ENCODE data around the gene OSBPL2.

The OSBPL2 gene

DNA sequence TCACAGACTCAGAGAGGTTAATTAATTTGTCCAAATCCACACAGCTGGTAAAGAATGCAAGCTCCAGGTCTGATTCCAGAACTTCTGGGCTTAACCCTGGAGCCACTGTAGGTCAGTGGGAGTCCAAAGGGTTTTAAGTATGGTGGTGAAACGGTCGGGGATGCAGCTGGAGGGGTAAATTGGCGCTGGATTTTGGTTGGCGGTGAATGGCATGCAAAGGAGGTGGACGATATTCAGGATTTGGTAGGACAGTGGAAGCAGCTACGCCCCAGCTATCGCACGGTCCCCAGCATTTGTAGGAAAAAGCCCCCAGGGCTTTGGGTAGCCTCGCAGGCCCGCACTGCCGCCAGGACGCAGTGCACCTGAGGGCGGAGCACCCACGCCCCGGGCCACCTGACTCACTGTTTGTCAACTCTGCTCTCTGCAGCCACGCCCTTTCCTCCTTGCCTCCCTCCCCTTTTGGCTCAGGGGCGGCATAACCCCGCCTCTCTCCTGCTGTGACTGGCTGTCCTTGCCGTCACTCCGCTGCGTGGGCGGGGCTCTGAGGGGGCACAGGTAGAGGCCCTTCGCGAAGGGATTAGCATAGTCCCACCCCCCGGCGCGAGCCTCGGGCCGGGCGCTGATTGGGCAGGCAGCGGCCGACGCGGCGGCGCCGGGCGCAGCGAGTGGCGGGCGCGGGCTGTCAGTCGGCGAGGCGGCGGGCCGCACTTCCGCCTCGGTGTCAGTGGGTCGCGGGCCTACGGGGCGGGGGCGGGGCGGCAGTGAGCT lies at the start of gene OSBPL2:
Gene OSBPL2, plus strand, starts transcription at position 721 of the 768 bp plus-strand sequence. CDS start 17,664 bp downstream, outside the sequence.
- no peak for TF ChIP-seq JUND (IDR thresholded peaks at IDR 0.05; ENCODE audit: low read depth)
- peak; percentile 100 for DNase-seq (ENCODE audit: low read depth in 1 of 2, low spot score in 1 of 2)
- in situ Hi-C loops (cut with HindIII; ENCODE audit: low pct_unique_long_range_greater_than_20kb, low sequenced_read_pairs): no loop called here

- TF ChIP-seq JUND (IDR thresholded peaks at IDR 0.05; ENCODE audit: low read depth): no peak
- in situ Hi-C loops (cut with HindIII; ENCODE audit: low pct_unique_long_range_greater_than_20kb, low sequenced_read_pairs): no loop called here
- DNase-seq (ENCODE audit: low read depth in 1 of 2, low spot score in 1 of 2): no peak
These were observed 47.5 kb upstream of the OSBPL2 start for GRCh38 chr20:62190639-62191411.

GRCh38 chr20:62191781-62192559 lies 46.4 kb upstream of the OSBPL2 start:
- DNase-seq (ENCODE audit: low read depth in 1 of 2, low spot score in 1 of 2): no peak
- in situ Hi-C loops (cut with HindIII; ENCODE audit: low pct_unique_long_range_greater_than_20kb, low sequenced_read_pairs): no loop called here
- no peak for TF ChIP-seq JUND (IDR thresholded peaks at IDR 0.05; ENCODE audit: low read depth)

GRCh38 chr20:62192635-62193034 lies 45.7 kb upstream of the OSBPL2 start:
- TF ChIP-seq JUND (IDR thresholded peaks at IDR 0.05; ENCODE audit: low read depth): no peak
- in situ Hi-C loops (cut with HindIII; ENCODE audit: low pct_unique_long_range_greater_than_20kb, low sequenced_read_pairs): no loop called here
- DNase-seq (ENCODE audit: low read depth in 1 of 2, low spot score in 1 of 2): no peak

GRCh38 chr20:62193079-62194025 lies 45.0 kb upstream of the OSBPL2 start:
- no peak for TF ChIP-seq JUND (IDR thresholded peaks at IDR 0.05; ENCODE audit: low read depth)
- DNase-seq (ENCODE audit: low read depth in 1 of 2, low spot score in 1 of 2): no peak
- in situ Hi-C loops (cut with HindIII; ENCODE audit: low pct_unique_long_range_greater_than_20kb, low sequenced_read_pairs): no loop called here

DNA sequence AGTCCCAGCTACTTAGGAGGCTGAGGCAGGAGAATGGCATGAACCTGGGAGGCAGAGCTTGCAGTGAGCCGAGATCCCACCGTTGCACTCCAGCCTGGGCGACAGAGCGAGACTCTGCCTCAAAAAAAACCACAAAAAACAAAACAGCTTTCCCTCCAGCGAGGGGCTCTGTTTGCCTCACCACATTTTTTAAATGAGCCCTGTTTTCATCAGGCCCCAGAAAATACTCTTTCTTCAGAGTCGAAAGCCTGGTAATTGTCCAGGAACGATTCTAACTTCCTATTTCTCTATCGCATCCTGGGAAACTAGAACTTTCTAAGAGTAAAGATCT lies 43.3 kb upstream of the OSBPL2 start:
- in situ Hi-C loops (cut with HindIII; ENCODE audit: low pct_unique_long_range_greater_than_20kb, low sequenced_read_pairs): no loop called here
- no peak for TF ChIP-seq JUND (IDR thresholded peaks at IDR 0.05; ENCODE audit: low read depth)
- no peak for DNase-seq (ENCODE audit: low read depth in 1 of 2, low spot score in 1 of 2)

DNA sequence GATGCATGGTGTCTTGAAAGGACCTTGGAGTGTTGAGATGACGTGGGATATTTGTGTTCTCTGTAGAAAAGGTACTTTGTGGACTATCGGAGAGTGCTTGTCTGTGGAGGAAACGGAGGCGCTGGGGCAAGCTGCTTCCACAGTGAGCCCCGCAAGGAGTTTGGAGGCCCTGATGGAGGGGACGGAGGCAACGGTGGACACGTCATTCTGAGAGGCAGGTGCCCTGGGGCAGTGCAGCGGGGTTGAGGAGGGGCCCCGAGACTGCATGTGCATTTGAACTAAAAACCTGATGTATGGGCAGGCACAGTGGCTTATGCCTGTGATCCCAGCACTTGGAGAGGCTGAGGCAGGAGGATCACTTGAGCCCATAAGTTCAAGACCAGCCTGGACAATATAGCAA lies 42.6 kb upstream of the OSBPL2 start:
- in situ Hi-C loops (cut with HindIII; ENCODE audit: low pct_unique_long_range_greater_than_20kb, low sequenced_read_pairs): no loop called here
- no peak for TF ChIP-seq JUND (IDR thresholded peaks at IDR 0.05; ENCODE audit: low read depth)
- no peak for DNase-seq (ENCODE audit: low read depth in 1 of 2, low spot score in 1 of 2)

DNA sequence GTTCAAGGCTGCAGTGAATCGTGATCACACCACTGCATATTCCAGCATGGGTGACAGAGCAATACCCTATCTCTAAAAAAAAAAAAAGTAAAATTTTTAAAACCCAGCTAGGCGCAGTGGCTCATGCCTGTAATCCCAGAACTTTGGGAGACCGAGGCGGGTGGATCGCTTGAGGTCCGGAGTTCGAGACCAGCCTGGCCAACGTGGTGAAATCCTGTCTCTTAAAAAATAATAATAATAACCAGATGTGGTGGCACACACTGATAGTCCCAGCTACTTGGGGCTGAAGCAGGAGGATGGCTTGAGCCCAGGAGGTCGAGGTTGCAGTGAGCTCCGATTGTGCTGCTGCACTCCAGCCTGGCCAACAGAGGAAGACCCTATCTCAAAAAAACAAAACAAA lies 42.0 kb upstream of the OSBPL2 start:
- DNase-seq (ENCODE audit: low read depth in 1 of 2, low spot score in 1 of 2): no peak
- TF ChIP-seq JUND (IDR thresholded peaks at IDR 0.05; ENCODE audit: low read depth): no peak
- in situ Hi-C loops (cut with HindIII; ENCODE audit: low pct_unique_long_range_greater_than_20kb, low sequenced_read_pairs): no loop called here

- TF ChIP-seq JUND (IDR thresholded peaks at IDR 0.05; ENCODE audit: low read depth): no peak
- no peak for DNase-seq (ENCODE audit: low read depth in 1 of 2, low spot score in 1 of 2)
- in situ Hi-C loops (cut with HindIII; ENCODE audit: low pct_unique_long_range_greater_than_20kb, low sequenced_read_pairs): no loop called here
These were observed 41.0 kb upstream of the OSBPL2 start for GRCh38 chr20:62197311-62197710.

DNA sequence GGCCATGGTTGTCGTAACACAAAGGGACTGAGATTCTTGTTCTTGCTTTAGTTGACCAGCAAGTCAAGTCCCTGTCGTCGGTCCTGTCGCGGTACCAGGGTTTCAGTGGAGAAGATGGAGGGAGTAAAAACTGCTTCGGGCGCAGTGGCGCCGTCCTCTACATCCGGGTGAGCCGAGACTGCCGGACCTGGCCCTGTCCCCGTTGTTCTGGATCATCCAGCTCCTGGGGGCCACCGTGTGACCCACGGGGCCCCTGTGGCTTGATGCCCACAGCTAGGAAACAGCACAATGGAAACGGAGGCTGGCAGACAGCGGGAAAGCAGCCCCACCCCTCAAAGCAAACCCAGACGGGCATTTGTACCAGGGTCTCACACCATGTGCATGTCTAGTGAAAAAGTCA lies 40.5 kb upstream of the OSBPL2 start:
- DNase-seq (ENCODE audit: low read depth in 1 of 2, low spot score in 1 of 2): no peak
- TF ChIP-seq JUND (IDR thresholded peaks at IDR 0.05; ENCODE audit: low read depth): no peak
- in situ Hi-C loops (cut with HindIII; ENCODE audit: low pct_unique_long_range_greater_than_20kb, low sequenced_read_pairs): no loop called here

GRCh38 chr20:62198496-62198895 lies 39.8 kb upstream of the OSBPL2 start:
- in situ Hi-C loops (cut with HindIII; ENCODE audit: low pct_unique_long_range_greater_than_20kb, low sequenced_read_pairs): no loop called here
- TF ChIP-seq JUND (IDR thresholded peaks at IDR 0.05; ENCODE audit: low read depth): no peak
- no peak for DNase-seq (ENCODE audit: low read depth in 1 of 2, low spot score in 1 of 2)

- no peak for DNase-seq (ENCODE audit: low read depth in 1 of 2, low spot score in 1 of 2)
- no peak for TF ChIP-seq JUND (IDR thresholded peaks at IDR 0.05; ENCODE audit: low read depth)
- in situ Hi-C loops (cut with HindIII; ENCODE audit: low pct_unique_long_range_greater_than_20kb, low sequenced_read_pairs): no loop called here
These were observed 39.4 kb upstream of the OSBPL2 start for GRCh38 chr20:62198931-62199330.

All from T47D (cell line).